NT2/D1 (cell line): ENCODE data around the gene CYB5A.

ENCODE experiments used
- SUZ12 ChIP-seq: IDR thresholded peaks from 2 replicates; pipeline ENCODE4 v1.6.1; 2011; ENCODE audit not compliant: insufficient read length, insufficient read depth; ENCODE audit errors: extremely low read depth
- YY1 ChIP-seq: IDR thresholded peaks from 2 replicates; pipeline ENCODE4 v1.6.1; 2011; ENCODE audit not compliant: insufficient read length, insufficient read depth

DNA sequence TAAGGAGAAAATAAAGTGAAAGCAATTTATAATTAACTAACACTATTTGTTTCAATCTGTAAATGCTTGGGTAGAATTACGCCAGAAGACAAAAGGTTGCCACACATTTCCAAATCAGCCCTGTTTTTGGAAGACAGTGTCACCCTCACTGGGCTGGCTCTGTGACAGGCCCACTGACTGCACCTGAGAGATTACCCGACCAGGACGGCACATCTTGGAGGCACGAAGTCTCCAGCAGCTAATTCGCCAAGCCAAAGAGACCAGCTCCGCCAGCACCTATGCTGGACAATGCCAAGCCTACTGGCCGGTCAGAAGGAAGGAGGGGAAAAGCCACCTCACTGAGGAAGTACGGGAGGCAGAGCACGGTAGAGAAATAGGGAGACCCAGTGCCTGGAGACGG lies 61.9 kb downstream of the CYB5A start:
- TF ChIP-seq YY1 (no peak), SUZ12 (no peak)
